ENCODE measurements around the gene TMPRSS6.

Gene TMPRSS6

DNA sequence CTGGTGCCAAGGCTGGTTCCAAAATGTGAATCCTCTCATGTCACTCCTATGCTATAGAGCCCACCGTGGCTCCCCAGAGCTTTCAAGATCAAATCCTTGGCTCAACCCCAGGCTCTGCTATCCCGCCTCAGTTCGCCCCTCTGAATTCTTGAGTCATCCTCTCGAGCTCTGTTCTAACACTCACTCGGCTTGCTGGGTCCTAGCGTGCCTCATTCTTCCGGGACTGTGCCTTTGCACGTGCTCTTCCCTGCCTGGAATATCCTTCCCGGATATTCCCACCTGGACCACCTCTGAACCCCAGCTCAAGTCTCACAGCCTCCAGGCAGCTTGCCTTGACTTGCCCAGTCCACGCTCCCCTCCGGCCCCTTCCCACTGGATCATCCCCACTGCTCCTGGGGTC lies 45.0 kb downstream of the TMPRSS6 start:
- no peak for DNase-seq (ENCODE audit: low read depth)

DNA sequence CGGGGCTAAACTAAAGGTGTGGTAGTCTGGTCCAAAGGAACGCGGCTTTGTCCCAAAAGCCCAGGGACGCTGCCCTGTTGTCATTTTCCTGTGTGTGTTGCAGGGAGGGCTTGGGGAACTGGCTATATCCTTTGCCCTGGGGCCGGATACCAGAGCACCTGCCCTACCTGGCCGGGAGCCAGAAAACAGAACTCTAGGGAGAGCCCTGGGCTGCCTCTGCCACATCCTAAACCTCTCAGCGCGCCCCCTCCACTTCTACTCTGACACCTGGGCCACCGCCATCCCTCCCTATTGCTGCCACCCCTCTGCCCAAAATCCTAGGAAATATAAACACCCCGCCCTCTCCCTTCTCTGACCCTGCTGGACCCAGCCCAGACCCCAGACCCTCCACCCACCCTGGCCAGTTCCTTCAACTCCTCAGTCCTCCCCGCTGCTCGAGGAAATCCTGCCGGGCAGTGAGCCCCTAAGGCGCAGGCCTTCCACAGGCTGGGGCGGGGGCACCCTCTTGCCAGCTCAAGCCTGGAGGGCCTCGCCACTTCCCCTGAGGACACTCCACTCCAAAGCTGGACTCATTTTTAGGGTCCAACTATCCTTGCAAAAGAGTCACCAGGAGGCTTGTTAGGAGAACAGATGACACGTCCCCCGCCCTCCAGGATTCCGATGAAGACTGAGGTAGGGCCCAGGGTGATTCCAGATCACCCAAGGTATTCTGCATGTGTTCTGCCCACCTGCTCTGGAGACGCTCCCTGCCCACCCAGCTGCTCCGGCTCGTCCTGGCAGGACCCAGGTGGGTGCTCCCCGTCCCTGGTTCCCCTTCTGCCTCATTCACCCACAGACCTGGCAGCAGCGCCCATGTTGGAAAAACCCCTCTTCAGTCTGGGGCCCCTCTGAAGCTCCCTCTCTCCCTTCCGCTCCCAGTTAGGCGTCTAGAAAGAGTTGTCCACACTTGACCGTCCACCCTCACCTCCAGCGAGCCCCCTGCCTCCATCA lies 45.8 kb downstream of the TMPRSS6 start:
- no peak for DNase-seq (ENCODE audit: low read depth)

DNA sequence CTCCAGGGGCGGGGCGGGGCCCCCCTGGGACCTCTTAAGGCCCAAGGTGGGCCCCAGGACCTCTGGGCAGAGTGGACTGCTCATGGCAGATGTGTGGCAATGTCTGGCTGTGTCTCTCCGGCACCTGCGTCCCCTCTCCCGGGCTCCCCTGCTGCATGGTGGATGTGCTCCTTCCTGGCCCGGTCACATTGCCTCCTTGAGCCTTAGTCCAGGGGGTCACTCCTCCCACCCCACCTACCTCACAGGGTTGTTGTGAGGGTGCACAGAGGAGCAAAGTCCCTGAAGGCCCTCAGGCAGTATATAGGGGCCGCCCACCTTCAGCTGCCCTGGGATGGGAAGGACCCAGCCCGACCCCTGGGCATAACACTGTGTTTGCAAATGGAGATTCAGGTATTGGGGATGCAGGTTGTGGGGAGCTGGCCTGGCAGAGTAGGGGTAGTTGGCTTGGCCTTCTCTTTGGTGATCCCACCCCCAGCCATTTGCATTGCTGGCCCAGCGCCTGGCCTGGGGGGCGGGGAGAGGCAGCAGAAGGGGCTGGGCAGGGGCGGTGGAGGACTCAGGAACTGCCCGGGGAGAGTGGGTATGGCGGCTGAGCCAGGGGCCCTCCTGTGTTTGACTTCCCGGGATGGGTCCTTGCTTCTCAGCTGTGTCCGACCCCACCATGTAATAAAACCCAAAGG lies 46.7 kb downstream of the TMPRSS6 start:
- DNase-seq (ENCODE audit: low read depth), result no peak

DNA sequence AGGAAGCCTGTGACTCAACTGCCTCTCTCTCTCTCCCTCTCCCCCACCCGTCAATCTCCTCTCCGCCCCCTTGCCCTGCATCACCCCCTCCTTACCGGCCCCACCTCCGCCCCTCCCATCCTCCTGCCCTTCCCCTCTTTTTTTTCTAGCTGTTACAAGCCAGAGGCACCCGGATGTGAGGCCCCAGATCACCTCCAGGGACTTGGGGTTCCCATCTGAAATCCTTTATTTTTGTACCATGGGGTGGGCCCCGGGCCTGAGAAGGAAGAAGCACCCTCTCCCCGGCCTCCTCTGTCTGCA lies 47.2 kb downstream of the TMPRSS6 start:
- no peak for DNase-seq (ENCODE audit: low read depth)

DNA sequence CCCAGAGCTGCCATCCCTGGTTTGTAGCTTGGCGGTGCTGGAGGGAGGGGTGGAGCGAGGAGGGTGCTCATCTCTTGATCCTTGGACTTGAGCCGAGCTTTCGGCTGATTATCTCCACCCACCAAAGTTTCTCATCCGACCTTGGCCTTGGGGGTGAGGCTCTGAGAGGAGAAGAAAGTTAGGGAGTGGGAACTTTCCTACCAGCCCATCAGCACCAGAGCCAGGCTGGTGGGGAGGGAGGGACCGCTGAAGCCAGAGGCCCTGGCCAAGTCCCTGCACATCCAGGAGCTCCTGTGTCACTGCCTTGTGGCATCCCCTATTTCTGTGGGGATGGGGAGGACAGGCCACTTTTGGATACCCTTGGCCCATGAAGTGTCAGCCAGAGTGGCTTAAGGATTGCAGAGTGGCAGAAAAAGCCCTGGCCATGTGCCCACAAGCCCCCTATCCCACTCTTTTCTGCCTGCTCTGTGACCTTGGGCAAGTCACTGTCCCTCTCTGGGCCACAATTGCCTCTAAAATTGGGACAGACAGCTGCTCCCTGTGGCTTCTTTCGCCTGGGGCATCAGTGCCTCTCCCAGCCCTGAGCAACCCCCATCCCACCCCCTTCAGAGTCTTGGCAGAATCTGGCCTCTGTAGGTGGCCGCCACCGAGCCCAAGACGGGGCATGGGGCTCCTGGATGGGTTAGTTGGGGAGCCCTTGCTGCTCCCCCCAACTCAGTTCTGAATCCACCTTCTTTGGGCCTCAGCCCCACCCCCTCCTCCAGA lies 47.7 kb downstream of the TMPRSS6 start:
- no peak for DNase-seq (ENCODE audit: low read depth)

DNA sequence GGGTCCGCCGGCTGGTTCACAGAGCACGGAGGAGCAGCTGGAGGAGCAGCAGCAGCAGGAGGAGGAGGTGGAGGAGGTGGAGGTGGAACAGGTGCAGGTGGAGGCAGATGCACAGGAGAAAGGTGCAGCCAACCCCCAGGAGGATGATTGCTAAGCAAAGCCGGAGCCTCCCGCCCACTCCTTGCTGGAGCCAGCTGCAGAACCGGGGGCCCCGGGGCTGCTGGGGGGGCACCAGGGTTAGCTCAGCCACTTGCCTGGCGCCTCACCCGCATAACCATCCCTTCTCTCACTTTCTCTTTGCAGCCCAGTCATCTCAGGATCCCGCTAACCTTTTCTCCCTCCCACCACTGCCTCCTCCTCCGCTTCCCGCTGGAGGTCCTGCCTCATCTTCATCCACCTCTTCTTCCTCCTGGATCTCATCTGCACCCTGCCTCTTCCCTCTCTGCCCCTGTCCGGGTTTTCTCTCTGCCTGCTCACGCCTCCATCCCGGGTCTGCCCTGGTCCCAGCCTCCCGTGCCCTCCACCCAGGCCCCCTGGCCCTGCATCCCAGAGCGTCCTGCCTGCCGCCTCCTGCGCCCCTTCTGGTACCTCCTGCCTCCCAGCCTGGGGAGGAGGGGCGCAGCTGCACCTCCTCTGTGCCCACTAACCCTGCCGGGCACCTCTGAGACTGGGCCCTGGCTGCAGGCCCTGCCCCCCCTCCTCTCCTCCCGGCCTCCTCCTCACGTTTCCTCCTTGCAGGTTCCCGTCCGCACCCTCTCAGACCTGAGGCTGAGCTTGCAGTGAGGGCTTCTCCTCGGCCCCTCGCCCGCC lies 48.5 kb downstream of the TMPRSS6 start:
- peak; percentile 52 for DNase-seq (ENCODE audit: low read depth)

DNA sequence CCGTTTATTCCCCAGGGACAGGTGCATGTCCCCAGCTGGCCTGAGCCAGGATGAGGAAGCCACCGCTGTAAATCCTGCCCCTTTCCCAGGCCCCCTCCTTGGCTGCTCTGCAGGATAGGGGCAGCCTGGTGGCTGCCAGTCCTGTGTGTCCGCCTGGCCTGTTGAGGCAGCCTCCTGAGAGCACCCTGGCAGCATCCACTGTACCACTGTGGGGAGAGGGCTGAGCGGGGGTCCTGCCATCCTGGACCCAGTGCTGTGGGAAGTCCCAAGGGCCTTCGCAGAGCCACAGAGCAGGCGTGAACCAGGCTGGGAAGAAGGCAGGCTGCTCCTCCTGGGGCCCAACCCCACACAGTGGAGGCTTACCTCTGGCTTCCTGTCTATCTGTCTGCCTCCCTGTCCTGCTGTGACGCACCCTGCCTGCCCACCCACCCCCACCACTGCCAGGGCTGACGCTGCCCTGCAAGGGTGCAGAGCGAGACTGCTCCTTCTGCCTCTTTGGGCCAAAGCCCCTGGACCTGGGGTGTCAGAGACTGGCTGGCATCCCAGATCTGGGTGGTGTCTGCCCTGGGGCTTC lies 49.5 kb downstream of the TMPRSS6 start:
- no peak for DNase-seq (ENCODE audit: low read depth)

DNA sequence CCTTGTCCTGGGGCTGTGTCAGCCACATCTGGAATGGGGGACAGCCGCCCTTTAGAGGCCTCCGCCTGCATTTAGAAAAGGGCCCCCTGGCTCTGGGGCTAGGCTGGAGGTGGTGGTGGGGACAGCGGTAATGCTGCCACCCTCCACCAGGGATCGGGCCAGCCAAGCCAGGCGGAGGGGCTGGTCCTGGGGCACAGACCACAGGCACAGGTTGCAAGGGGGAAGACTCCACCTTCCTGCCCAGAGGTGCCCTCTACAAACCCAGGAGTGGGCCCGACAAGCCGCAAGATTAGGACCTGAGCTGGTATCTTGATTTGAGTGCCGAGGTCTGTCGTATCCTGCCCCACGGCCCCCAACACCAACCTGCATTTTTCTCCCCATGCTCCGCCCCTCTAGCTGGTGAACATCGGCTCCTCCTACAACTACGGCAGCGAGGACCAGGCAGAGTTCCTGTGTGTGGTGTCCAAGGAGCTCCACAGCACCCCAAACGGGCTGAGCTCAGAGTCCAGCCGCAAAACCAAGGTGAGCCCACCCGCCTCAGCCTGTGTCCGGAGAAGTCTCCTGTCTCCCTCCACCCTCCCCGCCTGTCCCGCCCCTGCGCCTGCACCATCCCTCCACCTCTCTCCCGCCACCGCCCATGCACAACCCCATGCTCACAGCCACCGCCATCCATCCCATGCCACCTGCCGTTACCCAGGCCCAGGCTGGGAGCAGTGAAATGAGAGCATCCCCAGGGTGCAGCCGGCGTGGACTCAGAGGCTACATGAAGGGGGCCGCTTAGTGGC lies 50.4 kb downstream of the TMPRSS6 start:
- no peak for DNase-seq (ENCODE audit: low read depth)

DNA sequence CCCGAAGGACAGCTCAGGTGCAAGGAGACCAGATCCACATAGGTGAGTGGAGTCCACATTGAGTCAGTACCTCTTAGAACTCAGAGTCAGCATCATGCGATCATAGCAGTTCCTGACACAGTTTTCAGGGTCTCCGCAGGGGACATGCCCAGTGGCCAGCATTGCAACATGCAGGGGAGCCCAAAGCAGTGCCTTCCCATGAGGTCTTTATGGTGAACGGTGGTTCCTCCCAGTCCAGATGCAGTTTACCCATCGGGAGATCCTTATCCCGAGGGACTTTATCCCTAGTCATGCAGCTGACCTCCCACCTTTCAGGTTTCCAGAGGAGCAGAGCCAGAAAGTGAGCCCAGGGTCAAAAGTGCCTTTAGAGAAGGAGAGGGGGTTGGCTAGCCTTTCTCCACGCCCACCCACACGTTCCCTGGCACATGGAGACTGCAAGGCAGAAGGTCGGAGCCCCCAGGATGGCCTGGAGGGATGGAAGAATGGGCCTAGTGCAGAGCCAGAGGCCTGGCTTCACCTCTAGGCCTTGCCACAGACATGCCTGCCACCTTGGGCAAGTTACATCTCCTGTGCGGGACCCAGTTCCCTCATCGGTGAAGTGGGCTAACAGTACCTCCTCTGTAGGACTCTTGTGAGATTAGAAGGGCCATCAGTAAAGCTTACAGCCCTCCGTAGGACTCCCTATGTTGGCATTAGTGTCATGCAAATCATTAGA lies 51.6 kb downstream of the TMPRSS6 start:
- no peak for DNase-seq (ENCODE audit: low read depth)

DNA sequence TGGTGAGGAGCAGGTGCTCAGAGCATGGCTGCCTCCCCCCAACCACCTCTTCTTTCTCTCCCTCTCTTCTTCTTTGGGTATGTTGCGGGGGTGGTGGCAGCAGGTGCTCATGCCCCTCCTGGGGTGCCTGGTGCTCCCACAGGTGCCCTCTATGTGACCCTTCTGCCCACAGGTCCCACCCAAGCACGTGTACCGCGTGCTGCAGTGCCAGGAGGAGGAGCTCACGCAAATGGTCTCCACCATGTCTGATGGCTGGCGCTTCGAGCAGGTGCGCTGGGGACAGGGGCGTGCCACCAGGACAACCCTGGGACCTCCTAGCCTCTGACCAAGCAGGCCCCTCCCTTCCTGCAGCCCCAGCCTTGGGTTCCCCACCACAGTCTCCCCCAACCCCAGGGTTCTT lies 52.3 kb downstream of the TMPRSS6 start:
- no peak for DNase-seq (ENCODE audit: low read depth)

DNA sequence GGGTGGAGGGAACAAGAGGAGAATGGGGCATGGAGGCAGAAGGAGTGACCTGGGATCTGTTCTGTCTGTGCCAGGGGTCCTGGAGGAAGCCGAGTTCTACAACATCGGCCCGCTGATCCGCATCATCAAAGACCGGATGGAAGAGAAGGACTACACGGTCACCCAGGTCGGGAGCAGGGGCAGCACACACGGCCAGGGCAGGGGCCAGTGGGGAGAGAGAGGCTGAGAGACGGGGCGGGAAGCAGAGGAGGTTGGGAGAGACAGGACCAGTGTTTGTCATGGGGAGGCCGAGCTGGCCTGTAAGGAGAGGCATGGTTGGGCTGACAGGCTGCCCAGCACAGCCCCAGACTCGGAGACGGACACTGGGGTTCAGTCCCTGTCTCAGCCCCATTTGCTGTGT lies 53.3 kb downstream of the TMPRSS6 start:
- no peak for DNase-seq (ENCODE audit: low read depth)

DNA sequence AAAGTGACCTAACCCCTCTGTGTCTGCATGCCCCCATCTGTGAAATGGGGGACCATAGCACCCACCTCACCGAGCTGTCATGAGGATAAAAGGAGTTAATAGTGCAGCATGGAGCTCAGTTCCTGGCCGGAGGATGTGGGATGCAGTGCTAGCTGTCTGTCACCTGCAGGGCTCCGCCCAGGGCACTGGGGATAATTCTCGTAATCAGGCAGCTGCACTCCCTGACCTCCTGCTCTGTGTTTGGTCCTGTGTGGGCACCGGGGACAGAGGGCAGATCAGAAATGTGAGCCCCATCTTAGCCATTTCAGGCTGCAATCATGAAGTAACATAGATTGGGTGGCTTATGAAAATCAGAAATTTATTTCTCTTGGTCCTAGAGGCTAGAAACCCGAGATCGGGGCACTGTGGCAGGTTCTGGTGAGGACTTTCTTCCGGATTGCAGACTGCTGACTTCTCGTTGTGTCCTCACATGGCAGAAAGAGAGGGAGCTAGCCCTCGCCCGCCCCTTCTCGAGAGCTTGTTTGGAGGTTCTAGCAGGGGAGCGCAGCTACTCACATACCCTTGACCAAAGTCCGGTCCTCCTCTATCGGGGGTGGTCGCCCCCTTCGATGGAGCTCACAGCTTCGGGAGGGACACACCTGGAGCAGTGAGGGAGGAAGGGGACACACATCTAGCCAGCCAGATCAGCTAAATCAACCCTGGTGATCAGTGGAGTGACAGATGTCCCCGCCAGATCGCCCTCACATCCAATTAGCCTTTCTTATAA lies 54.7 kb downstream of the TMPRSS6 start:
- no peak for DNase-seq (ENCODE audit: low read depth)

DNA sequence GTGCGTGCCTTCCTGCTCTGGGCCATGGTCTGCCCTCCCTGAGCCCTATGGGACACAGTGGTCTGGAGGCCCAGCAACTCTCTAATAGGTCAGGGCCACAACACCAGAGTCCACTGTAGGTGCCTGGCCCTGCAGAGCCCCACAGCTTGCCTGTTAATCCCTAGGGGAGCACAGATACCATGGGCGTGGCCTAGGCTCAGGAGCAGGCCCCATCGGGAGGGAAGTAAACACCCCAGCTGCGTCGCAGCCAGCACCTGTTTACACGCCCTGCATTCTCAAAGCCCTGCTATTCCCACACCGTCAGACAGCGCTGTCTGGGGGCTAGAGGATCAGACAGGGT lies 55.5 kb downstream of the TMPRSS6 start:
- DNase-seq (ENCODE audit: low read depth), result no peak

DNA sequence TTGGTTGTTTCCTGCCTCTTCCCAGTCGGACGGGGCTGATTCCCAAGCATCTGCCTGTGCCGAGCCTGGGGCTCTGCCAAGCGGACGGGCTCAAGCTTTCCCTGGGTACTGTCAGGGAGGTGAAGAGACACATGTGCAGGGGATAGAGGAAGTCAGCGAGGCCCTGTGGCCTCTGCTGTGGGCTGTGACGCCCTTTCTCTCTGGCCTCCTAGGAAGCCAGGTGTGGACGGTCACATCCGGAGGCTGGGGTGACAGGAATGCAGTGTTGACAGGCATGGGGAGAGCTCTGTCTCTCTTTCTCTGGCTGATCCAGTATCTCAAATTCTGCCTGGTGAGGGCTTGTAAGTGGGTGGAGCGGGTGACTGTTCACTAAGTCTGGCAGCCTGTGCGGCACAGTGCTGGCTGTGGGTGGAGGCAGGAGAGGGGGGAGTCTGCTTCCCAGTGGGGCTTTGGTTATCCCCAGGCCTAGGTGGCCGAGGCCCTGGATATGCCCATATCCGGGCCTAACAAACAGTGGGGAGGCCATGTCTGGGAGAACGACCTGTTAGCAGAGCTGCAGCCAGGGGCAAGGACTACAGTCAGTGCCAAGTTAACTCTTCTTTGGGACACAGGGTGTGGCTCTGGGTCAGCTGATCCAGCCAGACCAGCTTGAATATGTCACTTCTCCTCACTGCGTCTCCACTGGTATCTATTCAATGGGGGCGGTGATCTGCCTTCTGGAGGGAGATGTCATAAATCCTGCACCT lies 56.0 kb downstream of the TMPRSS6 start:
- no peak for DNase-seq (ENCODE audit: low read depth)

DNA sequence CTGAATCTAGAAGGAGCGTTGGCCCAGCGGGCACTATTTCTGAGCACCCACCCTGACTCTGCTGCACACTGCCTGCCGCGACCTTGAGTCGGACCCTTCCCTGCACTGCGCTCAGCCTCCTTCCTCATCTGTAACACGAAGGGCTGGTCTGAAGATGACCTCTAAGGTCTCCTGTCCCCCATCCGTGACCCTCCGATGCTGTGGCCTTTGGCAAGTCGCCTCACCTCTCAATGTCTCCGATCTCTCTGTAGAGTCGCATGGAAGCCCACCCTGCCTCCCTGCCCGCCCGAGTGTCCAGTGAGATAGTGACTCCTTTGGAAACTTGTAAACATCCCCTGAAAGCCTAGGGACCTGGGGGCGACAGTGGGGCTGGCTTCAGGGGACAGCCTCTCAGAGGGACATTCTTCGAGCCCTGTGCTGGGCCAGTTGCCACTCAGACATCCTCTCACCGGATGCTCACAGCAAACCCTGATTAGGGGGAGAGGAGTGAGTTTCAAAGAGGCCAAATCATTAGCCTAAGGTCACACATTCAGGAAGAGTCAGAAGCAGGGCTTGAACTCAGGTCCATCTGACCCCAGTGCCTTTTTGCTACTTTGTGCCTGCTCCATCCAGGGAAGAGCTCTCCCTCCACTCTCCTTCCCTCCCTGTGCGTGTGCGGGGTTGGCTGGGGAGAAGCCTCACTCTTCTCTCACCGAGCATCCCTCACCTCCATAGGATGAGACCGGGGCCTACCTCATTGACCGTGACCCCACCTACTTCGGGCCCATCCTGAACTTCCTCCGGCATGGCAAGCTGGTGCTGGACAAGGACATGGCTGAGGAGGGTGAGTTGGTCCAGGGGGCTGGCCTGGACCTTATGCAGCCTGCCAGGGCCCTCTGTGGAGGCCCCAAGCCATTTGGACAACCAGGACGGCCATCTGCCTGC lies 56.9 kb downstream of the TMPRSS6 start:
- DNase-seq (ENCODE audit: low read depth), result no peak

DNA sequence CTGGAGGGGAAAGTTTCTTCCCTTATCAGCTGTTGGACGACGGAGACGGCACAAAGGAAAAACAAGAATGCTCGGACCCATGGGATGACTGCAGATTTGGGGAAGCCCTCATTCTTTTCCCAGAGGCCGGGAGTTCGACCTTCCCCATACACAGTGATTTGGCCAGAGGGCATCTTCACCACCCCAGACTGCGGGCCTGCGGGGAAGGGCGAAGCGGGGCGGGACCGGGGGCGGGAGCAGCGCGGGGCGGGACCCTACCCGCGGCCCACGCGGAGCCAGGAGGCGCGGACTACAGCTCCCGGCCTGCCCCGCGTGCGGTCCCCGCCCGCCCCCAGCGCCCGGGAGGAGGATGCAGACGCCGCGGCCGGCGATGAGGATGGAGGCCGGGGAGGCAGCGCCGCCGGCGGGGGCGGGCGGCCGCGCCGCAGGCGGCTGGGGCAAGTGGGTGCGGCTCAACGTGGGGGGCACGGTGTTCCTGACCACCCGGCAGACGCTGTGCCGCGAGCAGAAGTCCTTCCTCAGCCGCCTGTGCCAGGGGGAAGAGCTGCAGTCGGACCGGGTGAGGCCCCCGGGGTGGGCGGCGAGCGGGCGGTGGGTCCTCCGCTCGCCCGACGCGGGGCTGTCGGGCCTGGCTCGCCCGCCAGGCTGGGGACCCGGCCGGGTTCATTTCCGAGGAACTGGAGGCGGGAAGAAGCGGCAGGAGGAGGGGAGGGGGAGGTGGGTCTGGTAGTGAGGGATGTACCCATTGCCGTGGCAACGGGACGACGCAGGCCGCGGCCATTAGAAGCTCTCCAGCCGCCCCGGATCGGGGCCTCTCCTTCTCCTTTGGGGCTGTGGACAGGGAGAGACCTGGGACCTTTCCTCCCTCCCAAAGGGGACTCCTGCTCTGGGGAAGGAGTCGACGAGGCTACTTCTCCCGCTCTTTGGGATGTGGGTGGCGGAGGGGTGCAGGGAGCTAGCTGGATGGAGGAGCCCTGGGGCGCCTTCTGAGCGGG lies 57.8 kb downstream of the TMPRSS6 start, which contains the start of gene KCTD17:
KCTD17 (plus strand) TSS at position 352 of the 995 bp plus-strand sequence; CDS start at position 371, 19 bp downstream.
- peak; percentile 75 for DNase-seq (ENCODE audit: low read depth)
